IPS-15b (cell line): Measurements from ENCODE around the gene LSM6.

Source experiments
- H3K27me3 ChIP-seq: one replicate; pipeline ENCODE4 v1.6.1; 2013; ENCODE audit warnings: low read length; ENCODE audit not compliant: control insufficient read depth, insufficient read depth
- H3K36me3 ChIP-seq: one replicate; pipeline ENCODE4 v1.6.1; 2013; ENCODE audit warnings: low read length; ENCODE audit not compliant: control insufficient read depth, insufficient read depth
- H3K4me1 ChIP-seq: one replicate; pipeline ENCODE4 v1.6.1; 2013; ENCODE audit warnings: mild to moderate bottlenecking, low read length; ENCODE audit not compliant: control insufficient read depth, insufficient read depth
- H3K4me3 ChIP-seq: one replicate; pipeline ENCODE4 v1.5.1; 2013; ENCODE audit warnings: low read depth, low read length
- H3K9ac ChIP-seq: one replicate; pipeline ENCODE4 v1.6.1; 2013; ENCODE audit warnings: low read depth, mild to moderate bottlenecking, low read length
- H3K9me3 ChIP-seq: one replicate; pipeline ENCODE4 v1.6.1; 2013; ENCODE audit warnings: mild to moderate bottlenecking, low read length; ENCODE audit not compliant: control insufficient read depth, insufficient read depth

The LSM6 gene

GRCh38 chr4:146175541-146176453 lies at the start of gene LSM6:
LSM6 (plus strand) TSS chr4:146175718; CDS start chr4:146182922, 7,204 bp downstream.
- Histone ChIP-seq H3K9me3 (no peaks in the 10 kb centered on the region), H3K36me3 (no peaks in the 10 kb centered on the region), H3K27me3 (no peaks in the 10 kb centered on the region), H3K9ac (peak within 1 kb of the TSS; percentile 71), H3K4me1 (peaks cover 10% of the 10 kb centered on the region), H3K4me3 (peak within 1 kb of the TSS; percentile 65)

DNA sequence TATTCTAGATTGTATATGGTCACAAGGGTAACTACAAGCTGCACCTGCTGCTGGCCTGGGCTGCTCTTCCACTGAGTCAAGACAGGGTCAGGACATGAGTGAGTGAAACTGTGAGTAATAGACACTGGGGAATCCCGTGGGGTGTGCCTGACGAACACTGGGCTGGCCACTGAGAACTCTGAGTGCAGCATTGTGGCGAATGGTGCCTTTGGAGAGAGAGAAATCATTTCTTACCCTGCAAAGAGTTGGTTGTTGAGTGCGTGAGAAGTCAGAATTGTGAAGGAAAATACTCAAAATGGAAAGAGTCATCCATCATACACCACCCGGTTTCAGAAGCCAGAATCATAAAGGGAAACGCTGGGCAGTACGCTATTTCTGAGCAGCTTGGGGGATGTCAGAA lies 43.1 kb upstream of the LSM6 start:
- Histone ChIP-seq H3K27me3 (no peaks in the 10 kb centered on the region), H3K9ac (no peak overlapping the region), H3K4me1 (no peaks in the 10 kb centered on the region), H3K9me3 (no peaks in the 10 kb centered on the region), H3K4me3 (no peak overlapping the region), H3K36me3 (no peaks in the 10 kb centered on the region)

DNA sequence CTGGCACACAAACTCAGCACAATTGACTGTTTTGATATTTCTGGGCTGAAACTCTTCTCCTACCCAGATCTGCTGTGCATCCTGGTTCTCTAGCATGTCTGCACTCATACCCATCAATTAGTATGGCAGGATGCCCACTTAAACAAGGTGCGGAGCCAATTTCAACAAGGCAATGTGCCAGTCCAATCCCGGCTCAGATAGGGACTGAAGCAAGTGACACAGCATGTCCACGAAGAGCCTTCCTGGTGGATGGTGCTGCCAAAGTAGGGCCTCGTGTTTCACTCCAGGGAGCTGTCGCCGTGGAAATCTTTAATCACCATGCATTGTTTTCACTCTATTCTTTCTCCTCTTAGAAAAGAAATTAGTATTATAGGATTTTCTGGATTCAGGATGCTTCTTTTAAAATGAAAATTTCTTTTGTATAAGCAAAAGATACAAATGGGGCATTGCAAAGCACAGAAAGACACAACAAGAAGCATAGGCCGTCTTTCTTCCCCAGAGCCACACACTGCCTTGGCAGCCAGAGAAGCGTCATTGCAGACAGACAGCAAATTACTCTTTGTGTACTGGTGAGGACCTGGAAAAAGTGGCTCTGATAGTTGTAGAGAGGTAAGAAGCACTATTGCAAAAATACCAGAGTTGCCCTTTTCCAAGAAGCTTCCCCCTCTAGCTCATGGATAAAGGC lies 40.6 kb upstream of the LSM6 start:
- Histone ChIP-seq H3K4me1 (no peaks in the 10 kb centered on the region), H3K9me3 (no peaks in the 10 kb centered on the region), H3K4me3 (no peak overlapping the region), H3K27me3 (no peaks in the 10 kb centered on the region), H3K36me3 (no peaks in the 10 kb centered on the region), H3K9ac (no peak overlapping the region)

DNA sequence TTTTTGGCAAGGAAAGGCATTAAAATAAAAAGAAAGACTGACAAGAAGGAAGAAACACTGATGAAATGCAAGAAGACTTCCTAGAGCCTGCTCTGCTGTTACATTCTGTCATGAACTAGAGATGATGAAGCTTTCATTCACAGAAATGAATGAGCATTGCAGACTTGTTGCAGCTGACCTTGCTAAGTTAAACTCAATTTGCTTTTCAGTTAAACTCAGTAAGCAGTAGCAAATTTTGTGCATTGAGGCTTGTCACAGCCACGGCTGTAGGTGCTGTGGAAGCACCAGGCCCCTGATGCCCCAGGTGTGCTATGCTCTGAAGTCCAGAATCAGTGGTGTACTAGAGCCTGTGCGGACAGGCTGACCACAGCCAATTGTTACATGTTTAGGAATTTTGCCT lies 39.6 kb upstream of the LSM6 start:
- H3K27me3 ChIP-seq: no peaks in the 10 kb centered on the region
- no peaks in the 10 kb centered on the region for H3K9me3 ChIP-seq
- H3K9ac ChIP-seq: no peak overlapping the region
- H3K4me1 ChIP-seq: no peaks in the 10 kb centered on the region
- no peaks in the 10 kb centered on the region for H3K36me3 ChIP-seq
- no peak overlapping the region for H3K4me3 ChIP-seq

DNA sequence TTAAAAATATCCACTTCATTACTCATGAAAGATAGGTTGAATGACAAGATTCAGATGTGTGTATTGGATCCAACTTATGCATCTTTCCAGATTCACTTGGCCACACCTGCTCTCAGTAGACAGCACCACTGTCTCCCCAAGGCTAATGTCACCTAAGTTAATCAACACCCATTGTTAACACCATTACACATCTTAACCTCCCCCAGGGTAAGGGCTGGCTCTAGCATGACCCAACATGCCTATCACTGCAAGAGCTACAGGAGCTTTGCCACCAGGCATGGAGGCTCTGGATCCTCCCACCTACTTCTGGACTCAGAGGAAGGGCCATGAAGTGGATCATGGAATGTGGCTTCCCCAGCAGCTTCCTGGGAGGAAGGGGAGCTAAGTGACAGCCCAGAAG lies 32.8 kb upstream of the LSM6 start:
- H3K27me3 ChIP-seq: no peaks in the 10 kb centered on the region
- no peak overlapping the region for H3K9ac ChIP-seq
- no peaks in the 10 kb centered on the region for H3K9me3 ChIP-seq
- no peak overlapping the region for H3K4me3 ChIP-seq
- no peaks in the 10 kb centered on the region for H3K36me3 ChIP-seq
- no peaks in the 10 kb centered on the region for H3K4me1 ChIP-seq

- no peak overlapping the region for H3K4me3 ChIP-seq
- no peaks in the 10 kb centered on the region for H3K9me3 ChIP-seq
- H3K36me3 ChIP-seq: no peaks in the 10 kb centered on the region
- H3K9ac ChIP-seq: no peak overlapping the region
- no peaks in the 10 kb centered on the region for H3K4me1 ChIP-seq
- no peaks in the 10 kb centered on the region for H3K27me3 ChIP-seq
These were observed 31.6 kb upstream of the LSM6 start for GRCh38 chr4:146143888-146144287.

GRCh38 chr4:146146918-146147317 lies 28.6 kb upstream of the LSM6 start:
- no peak overlapping the region for H3K9ac ChIP-seq
- H3K36me3 ChIP-seq: no peaks in the 10 kb centered on the region
- no peaks in the 10 kb centered on the region for H3K9me3 ChIP-seq
- H3K4me3 ChIP-seq: no peak overlapping the region
- no peaks in the 10 kb centered on the region for H3K4me1 ChIP-seq
- H3K27me3 ChIP-seq: no peaks in the 10 kb centered on the region

GRCh38 chr4:146148021-146148420 lies 27.5 kb upstream of the LSM6 start:
- Histone ChIP-seq H3K36me3 (no peaks in the 10 kb centered on the region), H3K4me1 (no peaks in the 10 kb centered on the region), H3K9me3 (no peaks in the 10 kb centered on the region), H3K4me3 (no peak overlapping the region), H3K9ac (no peak overlapping the region), H3K27me3 (no peaks in the 10 kb centered on the region)

GRCh38 chr4:146154057-146154456 lies 21.5 kb upstream of the LSM6 start:
- no peaks in the 10 kb centered on the region for H3K27me3 ChIP-seq
- H3K4me1 ChIP-seq: peaks cover 2% of the 10 kb centered on the region
- H3K36me3 ChIP-seq: no peaks in the 10 kb centered on the region
- no peaks in the 10 kb centered on the region for H3K9me3 ChIP-seq
- H3K9ac ChIP-seq: no peak overlapping the region
- no peak overlapping the region for H3K4me3 ChIP-seq

DNA sequence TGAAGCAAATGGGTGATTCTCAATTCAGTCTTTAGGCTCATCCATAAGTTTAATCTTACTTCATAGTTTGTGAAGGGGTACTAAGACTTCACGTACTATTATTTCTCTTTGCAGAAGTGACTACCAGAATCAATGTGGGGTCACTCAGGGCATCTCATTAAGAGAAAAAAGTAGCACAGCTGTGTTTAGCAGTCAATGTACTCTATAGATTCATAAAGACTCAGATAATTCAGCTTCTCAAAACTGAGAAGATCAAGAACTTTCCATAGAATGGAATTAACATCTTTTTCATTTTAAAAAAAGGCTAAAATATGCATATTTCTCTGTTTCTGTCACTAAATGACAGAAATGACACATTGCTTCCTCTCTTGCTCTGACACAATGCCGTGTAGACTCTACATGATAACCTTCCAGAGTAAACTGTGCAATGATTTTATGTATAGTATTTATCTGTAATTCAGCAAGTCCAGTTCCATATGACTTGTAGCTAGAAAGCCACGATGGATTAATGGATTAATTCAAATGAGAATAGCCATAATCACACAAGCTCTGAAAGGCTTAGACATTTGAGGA lies 20.3 kb upstream of the LSM6 start:
- H3K4me3 ChIP-seq: no peak overlapping the region
- H3K9me3 ChIP-seq: no peaks in the 10 kb centered on the region
- no peaks in the 10 kb centered on the region for H3K27me3 ChIP-seq
- H3K4me1 ChIP-seq: peaks cover 2% of the 10 kb centered on the region
- H3K9ac ChIP-seq: no peak overlapping the region
- no peaks in the 10 kb centered on the region for H3K36me3 ChIP-seq

DNA sequence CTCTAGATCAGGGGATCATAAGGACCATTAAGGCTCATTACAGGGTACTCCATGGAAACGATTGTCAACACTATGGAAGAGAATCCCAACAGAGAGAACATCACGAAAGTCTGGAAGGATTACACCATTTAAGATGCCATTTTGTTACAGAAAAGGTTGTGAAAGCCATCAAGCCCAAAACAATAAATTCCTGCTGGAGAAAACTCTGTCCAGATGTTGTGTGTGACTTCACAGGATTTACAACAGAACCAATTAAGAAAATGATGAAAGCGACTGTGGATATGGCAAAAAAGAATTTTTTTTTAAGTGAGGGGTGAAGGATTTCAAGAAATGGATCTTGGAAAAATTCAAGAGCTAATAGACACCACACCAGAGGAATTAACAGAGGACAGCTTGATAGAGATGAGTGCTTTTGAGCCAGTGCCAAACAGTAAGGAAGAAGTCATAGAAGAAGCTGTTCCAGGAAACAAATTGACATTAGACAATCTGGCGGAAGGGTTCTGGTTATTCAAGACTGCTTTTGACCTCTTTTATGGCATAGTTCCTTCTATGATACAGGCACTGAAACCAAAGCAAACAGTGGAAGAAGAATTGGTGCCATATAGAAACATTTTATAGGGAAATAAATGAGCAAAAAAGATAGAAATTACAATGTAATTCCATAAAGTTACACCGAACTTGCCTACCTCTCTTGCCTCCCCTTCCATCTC lies 17.3 kb upstream of the LSM6 start:
- no peaks in the 10 kb centered on the region for H3K27me3 ChIP-seq
- no peak overlapping the region for H3K9ac ChIP-seq
- peaks cover 2% of the 10 kb centered on the region for H3K4me1 ChIP-seq
- H3K9me3 ChIP-seq: no peaks in the 10 kb centered on the region
- H3K4me3 ChIP-seq: no peak overlapping the region
- H3K36me3 ChIP-seq: no peaks in the 10 kb centered on the region
